ENCODE results near the gene REPS1. TPM values are rescaled to one million over a fixed set of nuclear protein-coding genes. Genes with fewer than 3 reads are reported as not detected.

The REPS1 gene
- total and polyA plus RNA-seq, 4 donors = 56.1 to 107 (median 103) TPM

Other genes with a start within 250 kb of the REPS1 start
- gene CCDC28A, start 214.5 kb downstream of the REPS1 start, total RNA-seq = 10 to 100 TPM; 14.9 to 19.4 TPM
- 10 to 100 TPM in 1 of 2 donors, 1 to 10 TPM in 1; 9.3 to 11.5 TPM for gene CCDC28A, start 214.5 kb downstream of the REPS1 start, polyA plus RNA-seq (ENCODE audit: insufficient read length in 2 of 2)
- gene ECT2L, start 192.2 kb downstream of the REPS1 start, total RNA-seq = under 1 TPM; 0.89 to 0.99 TPM
- under 1 TPM; 0.54 to 0.67 TPM for gene ECT2L, start 192.2 kb downstream of the REPS1 start, polyA plus RNA-seq (ENCODE audit: insufficient read length in 2 of 2)
- gene ABRACL, start 40.5 kb upstream of the REPS1 start, total RNA-seq = 10 to 100 TPM; 11.8 to 15.0 TPM
- gene ABRACL, start 40.5 kb upstream of the REPS1 start, polyA plus RNA-seq (ENCODE audit: insufficient read length in 2 of 2) = 10 to 100 TPM; 20.5 to 20.6 TPM
- 10 to 100 TPM; 21.7 to 30.4 TPM for gene HECA, start 146.8 kb upstream of the REPS1 start, total RNA-seq
- 10 to 100 TPM; 18.0 to 22.2 TPM for gene HECA, start 146.8 kb upstream of the REPS1 start, polyA plus RNA-seq (ENCODE audit: insufficient read length in 2 of 2)